CD4-positive, alpha-beta T cell treated with Interferon gamma for 1 hour (primary cell): Measurements from ENCODE around the gene EGFL8.
"Not testable (repeated sequence)": the region's sequence is repeated elsewhere in the genome, so short reads cannot be mapped to it uniquely, and the experiment has no call there.

Experiments
- DNase-seq: peaks from one replicate; pipeline ENCODE4 v3.0.0-alpha.2; 2020

Gene EGFL8

GRCh38 chr6:32185681-32186131, 21.3 kb downstream of the EGFL8 start:
- peak; percentile 54 for DNase-seq

DNA sequence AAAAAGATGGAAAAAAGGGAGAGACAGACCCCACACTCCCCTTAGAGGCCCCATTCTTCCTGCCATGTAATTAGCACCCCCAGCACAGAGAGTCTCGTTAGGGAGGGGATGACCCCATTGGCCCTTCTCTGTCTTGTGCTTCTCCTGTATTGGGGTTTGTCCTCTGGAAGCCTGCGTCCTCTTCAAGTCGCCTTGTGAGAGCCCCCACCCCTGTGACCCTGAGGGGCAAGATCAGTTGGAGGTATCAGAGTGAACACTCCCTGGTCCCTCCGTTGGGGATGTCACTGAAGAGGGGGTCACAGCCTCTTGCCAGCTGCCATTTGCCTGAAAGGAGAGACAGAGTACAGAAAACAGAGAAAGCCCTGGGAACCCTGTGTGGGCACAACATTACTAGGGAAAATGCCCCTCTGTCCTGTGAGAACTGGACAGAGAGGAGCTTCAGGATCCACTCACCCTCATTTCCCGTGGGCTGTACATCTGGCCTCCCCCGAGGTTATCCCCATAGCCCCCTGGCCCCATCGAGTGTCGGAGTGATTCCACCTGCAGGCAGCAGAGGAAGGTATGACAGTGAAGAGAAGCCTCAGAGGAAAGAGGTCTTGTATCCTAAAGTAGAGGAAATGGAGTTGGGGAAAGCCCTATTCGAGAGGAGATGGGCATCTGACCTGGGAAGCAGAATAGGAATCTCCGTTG, 21.9 kb downstream of the EGFL8 start:
- not testable (repeated sequence) for DNase-seq

DNA sequence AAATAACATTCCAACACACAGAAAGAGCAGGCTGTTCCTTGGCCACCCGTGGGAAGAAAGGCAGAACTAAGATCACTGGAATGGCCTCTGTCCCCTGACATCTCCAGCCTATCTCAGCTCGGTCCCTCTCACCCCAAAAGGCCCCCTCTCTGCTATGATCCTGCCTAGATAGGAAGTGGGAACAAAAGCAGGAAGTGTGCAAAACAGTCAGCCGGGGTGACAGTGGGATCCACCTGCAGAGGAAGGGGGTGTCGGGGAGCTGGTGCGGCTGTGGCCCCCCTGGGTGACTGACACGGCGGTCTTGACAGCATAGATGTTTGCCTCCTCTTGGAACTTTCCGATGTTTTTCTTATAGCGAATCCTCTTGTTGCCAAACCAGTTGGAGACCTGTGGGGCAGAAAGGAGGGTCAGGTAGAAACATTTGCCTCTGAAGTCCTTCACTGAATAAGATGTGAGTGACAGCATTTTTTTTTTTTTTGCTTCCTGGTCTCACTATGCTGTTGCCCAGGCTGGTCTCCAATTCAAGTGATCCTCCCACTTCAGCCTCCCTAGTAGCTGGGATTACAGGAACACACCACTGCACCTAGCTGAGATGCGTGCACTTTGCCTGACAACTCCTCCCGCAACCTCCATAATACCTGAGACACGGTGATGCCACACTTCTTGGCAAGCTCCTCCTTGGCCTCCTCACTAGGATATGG, 22.8 kb downstream of the EGFL8 start:
- DNase-seq = no peak

- not testable (repeated sequence) for DNase-seq
Observed at GRCh38 chr6:32187725-32188380, 23.5 kb downstream of the EGFL8 start.

GRCh38 chr6:32188381-32189068, 24.1 kb downstream of the EGFL8 start:
- DNase-seq = no peak

- no peak for DNase-seq
Observed at GRCh38 chr6:32189069-32189741, 24.8 kb downstream of the EGFL8 start.

GRCh38 chr6:32189742-32190053, 25.3 kb downstream of the EGFL8 start:
- DNase-seq = no peak

DNA sequence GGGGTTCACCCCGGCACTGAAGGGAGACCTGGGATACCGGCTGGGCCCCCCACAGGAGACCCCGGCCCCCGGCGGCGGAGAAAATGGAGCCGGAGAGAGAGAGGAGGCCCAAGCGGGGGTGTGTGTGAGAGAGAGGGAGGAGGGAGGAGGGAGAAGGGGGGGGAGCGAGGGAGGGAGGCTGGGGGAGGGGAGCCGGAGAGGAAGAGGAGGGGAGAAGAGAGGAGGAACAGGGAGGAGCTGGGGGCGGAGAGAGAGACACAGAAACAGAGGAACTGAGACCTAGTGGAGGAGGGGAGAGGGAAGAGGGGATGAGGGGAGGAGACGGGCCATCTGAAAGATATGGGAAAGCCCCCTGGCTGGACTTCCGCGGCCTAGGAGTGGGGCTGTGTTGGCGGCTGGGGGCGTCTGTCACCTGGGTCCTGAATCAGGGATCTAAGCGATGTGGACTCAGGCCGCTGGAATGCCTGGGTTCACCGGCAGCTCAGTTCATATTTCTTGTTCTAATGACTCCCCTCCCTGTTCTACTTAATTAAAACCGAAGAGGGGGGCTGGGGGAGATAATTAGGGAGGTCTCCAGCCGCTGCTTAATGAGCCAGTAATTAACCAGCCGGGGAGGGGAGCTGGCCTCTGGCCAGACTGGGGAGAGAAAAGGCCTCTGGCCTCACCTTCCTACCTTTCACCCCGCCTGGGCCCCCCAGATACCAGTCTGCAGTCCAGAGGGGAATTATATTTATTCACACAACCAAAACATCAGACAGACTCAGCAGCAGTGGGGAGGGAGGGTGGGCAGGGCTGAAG, 25.9 kb downstream of the EGFL8 start, which contains the start of gene PBX2:
Gene PBX2 (minus strand): TSS at position 149 of the 798 bp plus-strand sequence. CDS start 287 bp downstream, outside the sequence.
- peak; percentile 93 for DNase-seq

DNA sequence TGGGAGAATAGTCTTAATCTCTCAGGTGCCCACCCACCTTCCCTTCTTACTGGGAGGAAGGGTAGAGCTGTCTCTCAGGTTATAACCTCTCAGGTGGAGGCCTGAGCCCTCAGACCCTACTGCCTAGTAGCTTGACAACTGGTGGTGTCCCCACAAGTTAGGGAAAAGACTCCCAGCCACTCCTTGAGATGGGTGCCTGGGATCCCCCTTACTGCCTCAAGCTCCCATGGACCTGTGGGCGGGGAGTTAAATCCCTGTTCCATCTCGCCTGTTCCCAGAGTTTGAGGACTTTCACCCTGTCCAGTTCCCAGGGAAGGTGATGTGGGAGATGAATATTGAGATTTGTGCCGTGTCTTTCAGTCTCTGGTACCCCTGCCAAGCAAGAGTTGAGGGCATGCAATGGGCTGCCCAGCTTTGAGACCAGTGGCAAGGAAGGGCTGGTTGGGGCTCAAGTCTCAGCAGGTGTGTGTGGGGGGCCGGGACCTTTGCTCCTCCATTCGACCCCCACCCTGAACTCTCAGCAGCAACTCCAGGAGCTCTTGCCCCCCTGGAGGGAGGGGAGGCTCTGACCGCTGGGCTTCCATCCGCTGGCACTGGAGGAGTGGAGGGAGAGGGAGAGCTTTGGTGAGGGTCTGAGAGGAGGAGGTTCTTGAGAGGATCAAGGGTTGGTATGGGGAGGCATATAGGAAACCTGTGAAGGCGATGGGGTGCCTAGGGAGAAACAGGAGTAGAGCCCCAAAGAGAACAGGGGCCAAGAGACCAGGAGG, 26.7 kb downstream of the EGFL8 start:
- no peak for DNase-seq

DNA sequence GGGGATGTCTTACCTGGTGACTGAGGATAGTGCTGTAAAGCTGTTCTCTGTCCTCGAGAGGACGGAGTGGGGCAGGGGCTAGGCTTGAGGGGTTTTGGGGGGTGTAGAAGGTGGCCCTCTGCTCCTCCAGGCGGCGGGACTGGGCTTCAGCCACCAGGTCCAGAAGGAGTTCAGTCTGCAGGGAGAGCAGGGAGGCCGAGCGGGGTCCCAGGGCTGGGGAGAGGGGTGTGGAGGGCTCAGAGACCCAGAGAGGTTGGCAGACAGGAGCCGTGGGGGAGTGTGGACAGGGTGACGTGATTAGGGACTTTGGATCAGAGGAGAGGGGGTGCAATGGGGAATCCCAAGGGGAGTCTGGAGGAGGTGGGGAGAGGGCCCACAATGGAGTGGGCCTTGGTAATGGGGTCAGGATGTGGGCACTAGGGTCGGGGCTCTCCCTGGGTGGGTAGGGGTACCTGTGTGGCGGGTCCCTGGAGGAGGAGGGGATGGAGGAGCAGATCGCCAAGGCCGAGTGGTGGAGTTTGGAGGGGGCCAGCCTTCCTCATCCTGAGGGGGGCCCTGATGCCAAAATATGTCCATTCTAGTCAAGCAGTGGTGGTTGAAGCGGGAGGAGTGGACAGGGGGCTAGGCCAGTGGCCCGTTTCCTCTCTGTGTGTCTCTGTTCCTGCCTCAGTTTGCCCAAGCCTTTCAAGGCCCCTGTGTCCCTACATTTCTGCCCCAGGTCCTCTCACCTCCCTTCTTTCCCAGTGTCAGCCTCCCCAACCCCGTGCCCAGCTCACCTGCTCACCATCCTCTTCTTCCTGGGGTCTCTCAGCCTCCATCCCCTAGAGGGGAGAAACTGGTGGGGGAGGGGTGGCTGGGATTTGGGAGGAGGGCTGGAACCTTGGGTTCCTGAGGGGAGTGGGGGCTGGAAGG, 27.6 kb downstream of the EGFL8 start:
- peak; percentile 43 for DNase-seq

GRCh38 chr6:32192608-32193039, 28.2 kb downstream of the EGFL8 start, which contains the start of gene GPSM3:
Gene GPSM3, minus strand, starts transcription at chr6:32192643. Its CDS starts 130 bp downstream, at chr6:32192513.
- DNase-seq = peak; percentile 55

DNA sequence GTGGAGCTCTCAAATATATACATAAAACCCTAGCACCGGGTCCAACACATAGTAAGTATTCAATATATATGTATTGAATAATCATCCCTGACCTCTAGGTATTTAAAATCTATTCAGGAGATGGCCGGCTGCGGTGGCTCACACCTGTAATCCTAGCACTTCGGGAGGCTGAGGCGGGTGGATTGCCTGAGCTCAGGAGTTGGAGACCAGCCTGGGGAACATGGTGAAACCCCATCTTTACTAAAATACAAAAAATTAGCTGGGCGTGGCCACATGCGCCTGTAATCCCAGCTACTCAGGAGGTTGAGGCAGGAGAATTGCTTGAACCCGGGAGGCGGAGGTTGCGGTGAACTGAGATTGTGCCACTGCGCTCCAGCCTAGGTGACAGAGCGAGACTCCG, 28.7 kb downstream of the EGFL8 start:
- DNase-seq = not testable (repeated sequence)

GRCh38 chr6:32194388-32194787, 30.0 kb downstream of the EGFL8 start:
- no peak for DNase-seq

- no peak for DNase-seq
Observed at GRCh38 chr6:32194825-32195651, 30.6 kb downstream of the EGFL8 start.

DNA sequence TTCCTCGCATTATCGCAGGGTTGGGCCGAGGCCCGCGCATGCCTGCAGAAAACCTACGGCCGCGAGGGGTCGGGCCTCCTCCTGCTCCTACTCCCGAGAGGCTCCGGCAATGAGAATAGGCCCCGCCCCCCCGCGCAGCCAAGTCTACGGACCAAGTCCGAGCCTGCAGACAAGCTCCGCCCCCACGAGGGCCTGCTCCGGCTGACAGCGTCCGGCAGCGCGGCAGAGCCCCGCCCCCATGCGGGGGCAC, 31.2 kb downstream of the EGFL8 start:
- peak; percentile 100 for DNase-seq

DNA sequence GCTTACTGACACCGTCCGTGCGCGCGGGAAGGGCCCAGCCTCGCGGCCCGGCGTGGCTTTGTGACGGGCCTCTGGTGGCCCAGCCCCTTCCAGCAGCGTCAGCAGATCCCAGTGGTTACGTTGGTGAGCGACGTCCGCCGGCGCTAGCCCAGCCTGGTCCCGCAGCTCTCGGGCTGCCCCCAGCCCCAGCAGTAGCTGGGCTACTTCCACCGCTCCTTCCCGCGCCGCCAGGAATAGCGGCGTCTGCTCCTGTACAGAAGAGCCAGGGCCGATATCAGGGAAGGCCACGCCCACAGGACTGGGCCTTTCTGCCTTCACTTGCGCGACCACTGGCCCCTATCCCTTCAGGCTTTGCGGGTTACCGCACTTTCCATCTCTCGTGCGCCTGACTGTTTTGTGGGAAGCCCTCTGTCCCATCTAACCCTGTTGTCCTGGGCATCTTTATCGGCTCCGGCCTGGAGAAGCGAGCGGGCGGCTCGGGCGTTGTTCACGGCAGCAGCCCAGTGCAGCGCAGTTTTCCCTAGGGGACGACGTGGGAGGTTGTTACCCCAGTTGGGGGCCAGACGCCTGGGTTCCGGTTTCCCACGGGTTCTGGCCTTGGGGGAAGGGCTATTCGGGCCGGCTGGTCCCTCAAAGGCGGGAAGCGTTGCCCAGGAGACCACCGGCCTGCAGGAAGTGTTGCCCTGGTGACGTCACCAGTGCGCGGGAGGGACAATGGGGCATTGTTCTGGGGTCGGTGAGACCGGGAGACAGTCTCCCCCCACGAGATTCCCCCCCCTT, 31.7 kb downstream of the EGFL8 start:
- DNase-seq = peak; percentile 87

GRCh38 chr6:32196682-32197616, 32.6 kb downstream of the EGFL8 start:
- peak; percentile 51 for DNase-seq
